ENCODE data around the gene SLC16A9.
"Not testable (repeated sequence)": the region's sequence is repeated elsewhere in the genome, so short reads cannot be mapped to it uniquely, and the experiment has no call there.

SLC16A9 gene

GRCh38 chr10:59709395-59710125 is at the start of gene SLC16A9:
Gene SLC16A9 (minus strand): TSS chr10:59709850. CDS start chr10:59684291, 25,559 bp downstream.
- DNase-seq, result peak; percentile 41

GRCh38 chr10:59757966-59758365 is 48.3 kb upstream of the SLC16A9 start:
- DNase-seq, result no peak

GRCh38 chr10:59754951-59755350 is 45.3 kb upstream of the SLC16A9 start:
- no peak for DNase-seq

GRCh38 chr10:59753267-59753666 is 43.6 kb upstream of the SLC16A9 start, which contains the start of gene MRLN:
Gene MRLN (minus strand): TSS chr10:59753455.
- no peak for DNase-seq

- no peak for DNase-seq
Observed at GRCh38 chr10:59752278-59752940, 42.8 kb upstream of the SLC16A9 start.

- no peak for DNase-seq
Observed at GRCh38 chr10:59750155-59750945, 40.7 kb upstream of the SLC16A9 start.

- DNase-seq, result no peak
Observed at GRCh38 chr10:59748834-59749233, 39.2 kb upstream of the SLC16A9 start.

GRCh38 chr10:59745163-59745650 is 35.6 kb upstream of the SLC16A9 start:
- DNase-seq, result no peak

- not testable (repeated sequence) for DNase-seq
Observed at GRCh38 chr10:59744762-59745161, 35.1 kb upstream of the SLC16A9 start.

- not testable (repeated sequence) for DNase-seq
Observed at GRCh38 chr10:59744156-59744555, 34.5 kb upstream of the SLC16A9 start.

- no peak for DNase-seq
Observed at GRCh38 chr10:59741583-59741982, 31.9 kb upstream of the SLC16A9 start.

GRCh38 chr10:59741048-59741447 is 31.4 kb upstream of the SLC16A9 start:
- DNase-seq, result no peak

GRCh38 chr10:59736749-59737148 is 27.1 kb upstream of the SLC16A9 start:
- no peak for DNase-seq

- no peak for DNase-seq
Observed at GRCh38 chr10:59735296-59735695, 25.6 kb upstream of the SLC16A9 start.

- no peak for DNase-seq
Observed at GRCh38 chr10:59734014-59734462, 24.4 kb upstream of the SLC16A9 start.

GRCh38 chr10:59733321-59734013 is 23.8 kb upstream of the SLC16A9 start:
- DNase-seq, result not testable (repeated sequence)

- DNase-seq, result not testable (repeated sequence)
Observed at GRCh38 chr10:59732849-59733248, 23.2 kb upstream of the SLC16A9 start.

- not testable (repeated sequence) for DNase-seq
Observed at GRCh38 chr10:59729167-59729566, 19.5 kb upstream of the SLC16A9 start.

GRCh38 chr10:59724098-59724938 is 14.7 kb upstream of the SLC16A9 start:
- no peak for DNase-seq

- no peak for DNase-seq
Observed at GRCh38 chr10:59720377-59720776, 10.7 kb upstream of the SLC16A9 start.

- no peak for DNase-seq
Observed at GRCh38 chr10:59719374-59719773, 9.7 kb upstream of the SLC16A9 start.

GRCh38 chr10:59718257-59718656 is 8.6 kb upstream of the SLC16A9 start:
- no peak for DNase-seq
